Skeletal muscle satellite cell (primary cell): ENCODE results near the gene ACAP1.

Experiments used
- H3K27me3 ChIP-seq: 2 replicates; pipeline ENCODE4 v1.7.0; 2013; ENCODE audit warnings: low read length; ENCODE audit not compliant: control insufficient read depth, insufficient read depth
- H3K36me3 ChIP-seq: 2 replicates; pipeline ENCODE4 v1.7.0; 2013; ENCODE audit warnings: mild to moderate bottlenecking, control low read depth, low read length; ENCODE audit not compliant: insufficient read depth
- H3K4me1 ChIP-seq: 2 replicates; pipeline ENCODE4 v1.7.0; 2013; ENCODE audit warnings: low read length; ENCODE audit not compliant: control insufficient read depth, insufficient read depth
- H3K4me2 ChIP-seq: 2 replicates; pipeline ENCODE4 v1.7.0; 2013; ENCODE audit warnings: mild to moderate bottlenecking, low read length
- H3K4me3 ChIP-seq: 2 replicates; pipeline ENCODE4 v1.7.0; 2013; ENCODE audit warnings: low read length
- H3K9ac ChIP-seq: 2 replicates; pipeline ENCODE4 v1.7.0; 2013; ENCODE audit warnings: mild to moderate bottlenecking, low read depth, low read length, moderate library complexity
- H3K9me3 ChIP-seq: replicated peaks from 2 replicates; pipeline ENCODE4 v1.7.0; 2013; ENCODE audit warnings: mild to moderate bottlenecking, control low read depth, low read length

The ACAP1 gene

GRCh38 chr17:7313088-7313889 lies 23.0 kb upstream of the ACAP1 start:
- Histone ChIP-seq H3K4me2 (peak overlapping the region; percentile 87), H3K9me3 (no peaks in the 10 kb centered on the region), H3K27me3 (no peaks in the 10 kb centered on the region), H3K4me3 (peak overlapping the region; percentile 79), H3K4me1 (peaks cover 44% of the 10 kb centered on the region), H3K36me3 (peaks cover 60% of the 10 kb centered on the region), H3K9ac (no peak overlapping the region)

- Histone ChIP-seq H3K4me2 (peak overlapping the region; percentile 87), H3K9ac (peak overlapping the region; percentile 92), H3K9me3 (no peaks in the 10 kb centered on the region), H3K36me3 (peaks cover 68% of the 10 kb centered on the region), H3K4me3 (peak overlapping the region; percentile 79), H3K27me3 (no peaks in the 10 kb centered on the region), H3K4me1 (peaks cover 44% of the 10 kb centered on the region)
Measured at GRCh38 chr17:7313890-7314718, 22.2 kb upstream of the ACAP1 start.

GRCh38 chr17:7314719-7315569 lies 21.4 kb upstream of the ACAP1 start, which contains the start of gene GPS2:
GPS2 (minus strand) TSS chr17:7315360; CDS start chr17:7315052, 308 bp downstream.
- H3K4me1 ChIP-seq, result peaks cover 35% of the 10 kb centered on the region

GRCh38 chr17:7315570-7316235 lies 20.6 kb upstream of the ACAP1 start:
- peaks cover 60% of the 10 kb centered on the region for H3K36me3 ChIP-seq
- H3K4me3 ChIP-seq, result peak overlapping the region; percentile 79
- H3K9ac ChIP-seq, result peak overlapping the region; percentile 92
- peak overlapping the region; percentile 87 for H3K4me2 ChIP-seq
- H3K4me1 ChIP-seq, result peaks cover 28% of the 10 kb centered on the region
- no peaks in the 10 kb centered on the region for H3K9me3 ChIP-seq
- no peaks in the 10 kb centered on the region for H3K27me3 ChIP-seq

More at GRCh38 chr17:7314719-7315569, 21.4 kb upstream of the ACAP1 start, which contains the start of gene GPS2:
- Histone ChIP-seq H3K4me2 (peak within 1 kb of the TSS; percentile 87), H3K27me3 (no peaks in the 10 kb centered on the region), H3K4me3 (peak within 1 kb of the TSS; percentile 79), H3K9ac (peak within 1 kb of the TSS; percentile 92), H3K9me3 (no peaks in the 10 kb centered on the region), H3K36me3 (peaks cover 65% of the 10 kb centered on the region)

GRCh38 chr17:7317161-7317803 lies 19.0 kb upstream of the ACAP1 start:
- peaks cover 55% of the 10 kb centered on the region for H3K36me3 ChIP-seq
- H3K9ac ChIP-seq, result no peak overlapping the region
- H3K4me1 ChIP-seq, result peaks cover 26% of the 10 kb centered on the region
- no peak overlapping the region for H3K4me3 ChIP-seq
- H3K4me2 ChIP-seq, result no peak overlapping the region
- no peaks in the 10 kb centered on the region for H3K9me3 ChIP-seq
- no peaks in the 10 kb centered on the region for H3K27me3 ChIP-seq

GRCh38 chr17:7318121-7318860 lies 18.0 kb upstream of the ACAP1 start:
- H3K4me3 ChIP-seq, result no peak overlapping the region

GRCh38 chr17:7321466-7321865 lies 14.9 kb upstream of the ACAP1 start:
- Histone ChIP-seq H3K36me3 (peaks cover 68% of the 10 kb centered on the region), H3K4me2 (no peak overlapping the region), H3K9ac (no peak overlapping the region), H3K9me3 (no peaks in the 10 kb centered on the region), H3K4me3 (no peak overlapping the region), H3K4me1 (no peaks in the 10 kb centered on the region), H3K27me3 (no peaks in the 10 kb centered on the region)

More at GRCh38 chr17:7318121-7318860, 18.0 kb upstream of the ACAP1 start:
- Histone ChIP-seq H3K9me3 (no peaks in the 10 kb centered on the region), H3K27me3 (no peaks in the 10 kb centered on the region), H3K4me1 (peaks cover 20% of the 10 kb centered on the region), H3K36me3 (peaks cover 55% of the 10 kb centered on the region), H3K9ac (no peak overlapping the region), H3K4me2 (no peak overlapping the region)

GRCh38 chr17:7322520-7323194 lies 13.7 kb upstream of the ACAP1 start:
- Histone ChIP-seq H3K4me2 (no peak overlapping the region), H3K4me1 (peaks cover under 1% of the 10 kb centered on the region), H3K36me3 (peaks cover 65% of the 10 kb centered on the region), H3K4me3 (no peak overlapping the region), H3K9me3 (no peaks in the 10 kb centered on the region), H3K9ac (no peak overlapping the region), H3K27me3 (no peaks in the 10 kb centered on the region)

- H3K27me3 ChIP-seq, result no peaks in the 10 kb centered on the region
- peaks cover 10% of the 10 kb centered on the region for H3K4me1 ChIP-seq
- no peaks in the 10 kb centered on the region for H3K9me3 ChIP-seq
- no peak overlapping the region for H3K4me2 ChIP-seq
- H3K4me3 ChIP-seq, result no peak overlapping the region
- H3K36me3 ChIP-seq, result peaks cover 56% of the 10 kb centered on the region
- H3K9ac ChIP-seq, result no peak overlapping the region
Measured at GRCh38 chr17:7323731-7324437, 12.4 kb upstream of the ACAP1 start.
